Measurements from ENCODE around the gene ADTRP.

The ADTRP gene

GRCh38 chr6:11773013-11773412, 5.6 kb downstream of the ADTRP start:
- no peak for DNase-seq (ENCODE audit: low spot score)

GRCh38 chr6:11772109-11772825, 6.3 kb downstream of the ADTRP start:
- peak; percentile 81 for DNase-seq (ENCODE audit: low spot score)

- DNase-seq (ENCODE audit: low spot score): no peak
These were observed 7.0 kb downstream of the ADTRP start for GRCh38 chr6:11771473-11772048.

GRCh38 chr6:11770546-11771466, 7.8 kb downstream of the ADTRP start:
- DNase-seq (ENCODE audit: low spot score): peak; percentile 95

GRCh38 chr6:11769811-11770545, 8.6 kb downstream of the ADTRP start:
- no peak for DNase-seq (ENCODE audit: low spot score)

- DNase-seq (ENCODE audit: low spot score): no peak
These were observed 9.4 kb downstream of the ADTRP start for GRCh38 chr6:11769244-11769643.

GRCh38 chr6:11767978-11768756, 10.4 kb downstream of the ADTRP start:
- no peak for DNase-seq (ENCODE audit: low spot score)

GRCh38 chr6:11767458-11767857, 11.1 kb downstream of the ADTRP start:
- no peak for DNase-seq (ENCODE audit: low spot score)

GRCh38 chr6:11766589-11767450, 11.8 kb downstream of the ADTRP start:
- DNase-seq (ENCODE audit: low spot score): peak; percentile 84

- DNase-seq (ENCODE audit: low spot score): no peak
These were observed 12.6 kb downstream of the ADTRP start for GRCh38 chr6:11766043-11766442.

GRCh38 chr6:11764250-11764604, 14.4 kb downstream of the ADTRP start:
- DNase-seq (ENCODE audit: low spot score): no peak

GRCh38 chr6:11763460-11764249, 14.9 kb downstream of the ADTRP start:
- no peak for DNase-seq (ENCODE audit: low spot score)

GRCh38 chr6:11762794-11763459, 15.7 kb downstream of the ADTRP start:
- no peak for DNase-seq (ENCODE audit: low spot score)

GRCh38 chr6:11761744-11762620, 16.6 kb downstream of the ADTRP start:
- DNase-seq (ENCODE audit: low spot score): no peak

GRCh38 chr6:11760015-11760473, 18.6 kb downstream of the ADTRP start:
- no peak for DNase-seq (ENCODE audit: low spot score)

- no peak for DNase-seq (ENCODE audit: low spot score)
These were observed 19.7 kb downstream of the ADTRP start for GRCh38 chr6:11758878-11759277.

- no peak for DNase-seq (ENCODE audit: low spot score)
These were observed 21.9 kb downstream of the ADTRP start for GRCh38 chr6:11756726-11757125.

GRCh38 chr6:11756292-11756691, 22.3 kb downstream of the ADTRP start:
- no peak for DNase-seq (ENCODE audit: low spot score)
